ENCODE results near the gene COX20. TPM values are rescaled to one million over a fixed set of nuclear protein-coding genes. Genes with fewer than 3 reads are reported as not detected.

The COX20 gene
- total and polyA plus RNA-seq, 2 of the 13 experiments (the other 11 are each of a cell fraction or from before 2014, with no cell fraction given): 34.4 to 95.8 TPM

DNA sequence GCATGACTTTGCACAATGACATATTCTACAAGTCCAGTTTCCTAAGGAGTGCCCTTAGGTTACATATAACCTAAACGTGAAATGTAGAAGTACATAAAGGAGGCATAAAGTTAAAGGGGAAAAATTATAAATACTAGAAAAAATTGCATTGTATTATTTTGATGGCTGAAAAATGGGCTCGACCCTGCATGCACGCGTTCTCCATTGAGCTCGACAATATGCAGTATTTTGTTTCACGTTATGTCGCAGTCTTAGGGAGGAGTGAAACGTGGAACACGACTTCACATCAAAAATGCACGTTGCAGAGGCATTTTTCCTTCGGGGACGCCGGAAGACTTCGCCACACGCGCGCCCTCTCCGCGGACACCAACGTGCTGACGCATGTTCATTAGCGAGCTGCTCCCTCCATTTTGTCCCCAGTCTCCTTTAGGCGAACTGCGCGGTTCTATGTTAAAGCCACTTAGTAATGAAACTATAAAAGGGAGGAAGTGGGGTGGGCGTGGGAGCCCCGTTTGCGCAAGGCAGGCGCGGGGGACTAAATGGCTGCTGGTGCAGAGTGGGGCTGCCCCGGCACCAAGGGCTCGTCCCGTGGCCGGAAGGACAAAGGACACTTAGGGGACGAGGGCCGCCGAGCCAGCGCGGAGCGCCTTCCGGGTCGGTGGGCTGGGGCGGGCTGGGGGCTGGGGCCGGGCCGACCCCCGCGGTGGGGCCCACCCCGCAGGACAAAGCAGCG, 749 bp upstream of the COX20 start (continued):
- TF ChIP-seq, protein P1, sequence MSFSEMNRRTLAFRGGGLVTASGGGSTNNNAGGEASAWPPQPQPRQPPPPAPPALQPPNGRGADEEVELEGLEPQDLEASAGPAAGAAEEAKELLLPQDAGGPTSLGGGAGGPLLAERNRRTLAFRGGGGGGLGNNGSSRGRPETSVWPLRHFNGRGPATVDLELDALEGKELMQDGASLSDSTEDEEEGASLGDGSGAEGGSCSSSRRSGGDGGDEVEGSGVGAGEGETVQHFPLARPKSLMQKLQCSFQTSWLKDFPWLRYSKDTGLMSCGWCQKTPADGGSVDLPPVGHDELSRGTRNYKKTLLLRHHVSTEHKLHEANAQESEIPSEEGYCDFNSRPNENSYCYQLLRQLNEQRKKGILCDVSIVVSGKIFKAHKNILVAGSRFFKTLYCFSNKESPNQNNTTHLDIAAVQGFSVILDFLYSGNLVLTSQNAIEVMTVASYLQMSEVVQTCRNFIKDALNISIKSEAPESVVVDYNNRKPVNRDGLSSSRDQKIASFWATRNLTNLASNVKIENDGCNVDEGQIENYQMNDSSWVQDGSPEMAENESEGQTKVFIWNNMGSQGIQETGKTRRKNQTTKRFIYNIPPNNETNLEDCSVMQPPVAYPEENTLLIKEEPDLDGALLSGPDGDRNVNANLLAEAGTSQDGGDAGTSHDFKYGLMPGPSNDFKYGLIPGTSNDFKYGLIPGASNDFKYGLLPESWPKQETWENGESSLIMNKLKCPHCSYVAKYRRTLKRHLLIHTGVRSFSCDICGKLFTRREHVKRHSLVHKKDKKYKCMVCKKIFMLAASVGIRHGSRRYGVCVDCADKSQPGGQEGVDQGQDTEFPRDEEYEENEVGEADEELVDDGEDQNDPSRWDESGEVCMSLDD (CRISPR knock-in tag; IDR thresholded peaks at IDR 0.05; ENCODE audit: borderline replicate concordance): 0 out of 2 replicates have a peak, but pooled peaks have one; percentile 86
- TF ChIP-seq, protein P2, sequence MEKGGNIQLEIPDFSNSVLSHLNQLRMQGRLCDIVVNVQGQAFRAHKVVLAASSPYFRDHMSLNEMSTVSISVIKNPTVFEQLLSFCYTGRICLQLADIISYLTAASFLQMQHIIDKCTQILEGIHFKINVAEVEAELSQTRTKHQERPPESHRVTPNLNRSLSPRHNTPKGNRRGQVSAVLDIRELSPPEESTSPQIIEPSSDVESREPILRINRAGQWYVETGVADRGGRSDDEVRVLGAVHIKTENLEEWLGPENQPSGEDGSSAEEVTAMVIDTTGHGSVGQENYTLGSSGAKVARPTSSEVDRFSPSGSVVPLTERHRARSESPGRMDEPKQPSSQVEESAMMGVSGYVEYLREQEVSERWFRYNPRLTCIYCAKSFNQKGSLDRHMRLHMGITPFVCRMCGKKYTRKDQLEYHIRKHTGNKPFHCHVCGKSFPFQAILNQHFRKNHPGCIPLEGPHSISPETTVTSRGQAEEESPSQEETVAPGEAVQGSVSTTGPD (CRISPR knock-in tag; IDR thresholded peaks at IDR 0.05): no peak
- TF ChIP-seq ZSCAN9 (CRISPR knock-in tag; IDR thresholded peaks at IDR 0.05; ENCODE audit: borderline replicate concordance) (peak; percentile 61), SALL2 (CRISPR knock-in tag; IDR thresholded peaks at IDR 0.05) (peak; percentile 24; the same call in 1 of the 2 replicates), POLR2AphosphoS5 (IDR thresholded peaks at IDR 0.05; ENCODE audit: low read depth, low read length) (peak; percentile 84), MXI1 (IDR thresholded peaks at IDR 0.05; ENCODE audit: borderline replicate concordance, low read depth, low read length) (no peak), RBFOX2 (IDR thresholded peaks at IDR 0.05; ENCODE audit: low read depth, low read length) (peak; percentile 96), MIER2 (CRISPR knock-in tag; IDR thresholded peaks at IDR 0.05) (peak; percentile 28; the same call in 1 of the 2 replicates), ZNF703 (CRISPR knock-in tag; IDR thresholded peaks at IDR 0.05; ENCODE audit: borderline replicate concordance) (no peak), ZNF550 (CRISPR knock-in tag; IDR thresholded peaks at IDR 0.05; ENCODE audit: borderline replicate concordance) (no peak; the same call in 1 of the 2 replicates), ZNF652 (CRISPR knock-in tag; IDR thresholded peaks at IDR 0.05; ENCODE audit: borderline replicate concordance, low read depth) (0 out of 2 replicates have a peak, but pooled peaks have one; percentile 17), ARNTL (CRISPR knock-in tag; IDR thresholded peaks at IDR 0.05) (peak; percentile 73), FOXA3 (CRISPR knock-in tag; IDR thresholded peaks at IDR 0.05) (peak; percentile 49), TOPORS (CRISPR knock-in tag; IDR thresholded peaks at IDR 0.05) (no peak), NFE2L1 (CRISPR knock-in tag; IDR thresholded peaks at IDR 0.05; ENCODE audit: borderline replicate concordance) (no peak)
- TF ChIP-seq, protein P3, sequence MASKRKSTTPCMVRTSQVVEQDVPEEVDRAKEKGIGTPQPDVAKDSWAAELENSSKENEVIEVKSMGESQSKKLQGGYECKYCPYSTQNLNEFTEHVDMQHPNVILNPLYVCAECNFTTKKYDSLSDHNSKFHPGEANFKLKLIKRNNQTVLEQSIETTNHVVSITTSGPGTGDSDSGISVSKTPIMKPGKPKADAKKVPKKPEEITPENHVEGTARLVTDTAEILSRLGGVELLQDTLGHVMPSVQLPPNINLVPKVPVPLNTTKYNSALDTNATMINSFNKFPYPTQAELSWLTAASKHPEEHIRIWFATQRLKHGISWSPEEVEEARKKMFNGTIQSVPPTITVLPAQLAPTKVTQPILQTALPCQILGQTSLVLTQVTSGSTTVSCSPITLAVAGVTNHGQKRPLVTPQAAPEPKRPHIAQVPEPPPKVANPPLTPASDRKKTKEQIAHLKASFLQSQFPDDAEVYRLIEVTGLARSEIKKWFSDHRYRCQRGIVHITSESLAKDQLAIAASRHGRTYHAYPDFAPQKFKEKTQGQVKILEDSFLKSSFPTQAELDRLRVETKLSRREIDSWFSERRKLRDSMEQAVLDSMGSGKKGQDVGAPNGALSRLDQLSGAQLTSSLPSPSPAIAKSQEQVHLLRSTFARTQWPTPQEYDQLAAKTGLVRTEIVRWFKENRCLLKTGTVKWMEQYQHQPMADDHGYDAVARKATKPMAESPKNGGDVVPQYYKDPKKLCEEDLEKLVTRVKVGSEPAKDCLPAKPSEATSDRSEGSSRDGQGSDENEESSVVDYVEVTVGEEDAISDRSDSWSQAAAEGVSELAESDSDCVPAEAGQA (IDR thresholded peaks at IDR 0.05; ENCODE audit: low read depth): peak; percentile 82; the same call in 1 of the 2 replicates
- TF ChIP-seq, protein P3 (CRISPR knock-in tag; IDR thresholded peaks at IDR 0.05; ENCODE audit: borderline replicate concordance): no peak; the same call in 1 of the 2 replicates
- TF ChIP-seq, protein P4, sequence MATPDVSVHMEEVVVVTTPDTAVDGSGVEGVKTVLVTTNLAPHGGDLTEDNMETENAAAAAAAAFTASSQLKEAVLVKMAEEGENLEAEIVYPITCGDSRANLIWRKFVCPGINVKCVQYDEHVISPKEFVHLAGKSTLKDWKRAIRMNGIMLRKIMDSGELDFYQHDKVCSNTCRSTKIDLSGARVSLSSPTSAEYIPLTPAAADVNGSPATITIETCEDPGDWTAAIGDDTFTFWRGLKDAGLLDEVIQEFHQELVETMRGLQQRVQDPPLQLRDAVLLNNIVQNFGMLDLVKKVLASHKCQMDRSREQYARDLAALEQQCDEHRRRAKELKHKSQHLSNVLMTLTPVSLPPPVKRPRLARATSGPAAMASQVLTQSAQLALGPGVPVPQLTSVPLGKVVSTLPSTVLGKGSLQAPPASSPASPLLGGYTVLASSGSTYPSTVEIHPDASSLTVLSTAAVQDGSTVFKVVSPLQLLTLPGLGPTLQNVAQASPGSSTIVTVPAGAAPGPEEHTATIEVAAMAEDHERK (CRISPR knock-in tag; IDR thresholded peaks at IDR 0.05; ENCODE audit: low read depth): 0 out of 2 replicates have a peak, but pooled peaks have one; percentile 19

All from HepG2 (cell line).